ENCODE measurements around the gene ANKRD40. TPM values are rescaled to one million over a fixed set of nuclear protein-coding genes. Genes with fewer than 3 reads are reported as not detected.

The ANKRD40 gene
- total and polyA plus RNA-seq, 9 of the 15 experiments (the other 6 are each of a cell fraction or from before 2014, with no cell fraction given), result 9.0 to 28.9 (median 27.7) TPM

- ChIA-PET POLR2A (interaction anchor here (0.6 kb wide), 1 partner anchor 124 kb away, joined by 3 read pairs; no protein-coding TSS in a partner anchor), CTCF (ENCODE audit: low intra/inter-chr PET ratio) (no interaction called here)
- ATAC-seq, result no peak
- no peak overlapping the region for H3K4me2 ChIP-seq (ENCODE audit: insufficient read depth, low read length)
- intact Hi-C loops (cut with micrococcal nuclease) (no loop called here), in situ Hi-C loops (cut with MboI) (loop anchor here (5.0 kb wide), 1 partner anchor 156 kb away; the partner anchor contains the start of gene SPATA20)
- FAIRE-seq, result no peak
- peaks cover 0 to 9% of the 10 kb centered on the region in 2 experiments; a peak in 2 of 5 replicates for H3K4me1 ChIP-seq (replicated peaks in 1 of 2; ENCODE audit: control insufficient read depth in 2 of 2, insufficient read depth in 2 of 2, low read length in 2 of 2)
- H3K9me3 ChIP-seq (replicated peaks; ENCODE audit: control insufficient read depth, insufficient read depth, low read depth, low read length), result no peaks in the 10 kb centered on the region
- no peaks in the 10 kb centered on the region for H4K20me1 ChIP-seq (replicated peaks; ENCODE audit: control insufficient read depth, insufficient read depth, low read length)
- TF ChIP-seq NR2C2 (CRISPR knock-in tag; IDR thresholded peaks at IDR 0.05) (no peak), NR2C2 (tag; IDR thresholded peaks at IDR 0.05) (no peak), ZBTB7A (IDR thresholded peaks at IDR 0.05; ENCODE audit: borderline replicate concordance, control insufficient read depth, low read depth, low read length) (no peak), MXI1 (IDR thresholded peaks at IDR 0.05; ENCODE audit: low read depth, low read length) (no peak), ZNF124 (CRISPR knock-in tag; IDR thresholded peaks at IDR 0.05) (no peak), KAT7 (CRISPR knock-in tag; IDR thresholded peaks at IDR 0.05; ENCODE audit: borderline replicate concordance) (no peak), ZNF785 (CRISPR knock-in tag; IDR thresholded peaks at IDR 0.05) (no peak), PHTF2 (CRISPR knock-in tag; IDR thresholded peaks at IDR 0.05) (no peak), JUNB (CRISPR knock-in tag; conservative IDR thresholded peaks at IDR 0.05) (no peak)
- peaks cover 58% of the 10 kb centered on the region for H3K36me3 ChIP-seq (ENCODE audit: control insufficient read depth, insufficient read depth, low read length)
- H2AFZ ChIP-seq (ENCODE audit: low read depth, low read length), result no peak overlapping the region
- no peaks in the 10 kb centered on the region for H3K9me1 ChIP-seq (ENCODE audit: control insufficient read depth, insufficient read depth, low read length)
- no TSS peak for BruUV-seq (replicated peaks)
- no peaks in the 10 kb centered on the region for H3K27me3 ChIP-seq (ENCODE audit: control insufficient read depth in 2 of 2, insufficient read depth in 2 of 2, low read length in 2 of 2)
- H3K9ac ChIP-seq (ENCODE audit: insufficient read depth in 1 of 2, low read depth in 2 of 2, low read length in 2 of 2), result no peak overlapping the region
- DNase-seq (ENCODE audit: extremely low read depth in 1 of 4, low spot score in 3 of 4), result no peak
- 90% methylated on average over 3 of the region's 3 CpGs for WGBS (ENCODE audit: insufficient coverage, low coverage, missing lambda C conversion rate)
- H3K4me3 ChIP-seq, result no peak overlapping the region
- H3K27ac ChIP-seq (ENCODE audit: extremely low read depth, low read depth, low read length), result no peak overlapping the region
- peaks cover 48% of the 10 kb centered on the region for H3K79me2 ChIP-seq (ENCODE audit: control insufficient read depth, insufficient read depth, low read length)
These were observed 4.6 kb downstream of the ANKRD40 start for GRCh38 chr17:50703162-50703561.
